Esophagus muscularis mucosa (tissue), 4 donors: Measurements from ENCODE around the gene KCNG1. TPM values are rescaled to one million over a fixed set of nuclear protein-coding genes. Genes with fewer than 3 reads are reported as not detected.

Experiments used
- DNase-seq: peaks from one replicate; pipeline ENCODE4 v3.0.0-alpha.2; 2017; ENCODE audit errors: extremely low spot score
- H3K27ac ChIP-seq, 4 donors: fragments of 200-600 bp; sonication (generic); replicated peaks in 1 of 4; 1 replicate in 3 of 4; 2 replicates in 1 of 4; pipeline ENCODE4 v1.5.1; 2016 to 2019; ENCODE audit warnings: mild to moderate bottlenecking in 1 of 4
- H3K27me3 ChIP-seq, 4 donors: fragments of 200-600 bp; sonication (generic); one replicate each; pipeline versions ENCODE4 v1.5.1 to v1.6.0; 2016 to 2019
- H3K36me3 ChIP-seq, 4 donors: fragments of 200-600 bp; sonication (generic); one replicate each; pipeline ENCODE4 v1.5.1; 2016 to 2019
- H3K4me1 ChIP-seq, 4 donors: fragments of 200-600 bp; sonication (generic); one replicate each; pipeline ENCODE4 v1.5.1; 2016 to 2019
- H3K4me3 ChIP-seq, 4 donors: fragments of 200-600 bp; sonication (generic); 1 replicate in 2 of 4; 2 replicates in 2 of 4; pipeline ENCODE4 v1.5.1; 2016 to 2019; ENCODE audit warnings: mild to moderate bottlenecking in 4 of 4, moderate library complexity in 1 of 4
- H3K9me3 ChIP-seq, 4 donors: fragments of 200-600 bp; sonication (generic); 1 replicate in 3 of 4; 2 replicates in 1 of 4; pipeline ENCODE4 v1.5.1; 2016 to 2019
- EP300 ChIP-seq: sonication (generic); formaldehyde crosslinking; IDR thresholded peaks from one replicate; pipeline ENCODE4 v1.6.1; 2017; ENCODE audit warnings: antibody characterized with exemption
- POLR2A ChIP-seq: fragments of 450-650 bp; IDR thresholded peaks from one replicate; pipeline ENCODE4 v1.6.1; 2017; ENCODE audit warnings: antibody characterized with exemption, moderate library complexity, mild to moderate bottlenecking, low read depth
- POLR2AphosphoS5 ChIP-seq, 2 donors: sonication (generic); formaldehyde crosslinking; IDR thresholded peaks; one replicate each; pipeline ENCODE4 v1.6.1; 2017; ENCODE audit warnings: antibody characterized with exemption in 2 of 2
- WGBS: methylation state at CpG from one replicate; pipeline ENCODE4 v1.1.5; 2018; 5-methylcytosine and 5-hydroxymethylcytosine counted together
- intact Hi-C: fragments of 100-400 bp; cut with DNase I; formaldehyde crosslinking; loops from one replicate; pipeline ENCODE4 v1.15.1; 2023
- total RNA-seq, 4 donors: library from RNA; depleted of rRNA; stranded (reverse); fragments of >200 nt; gene quantifications; one replicate each; pipeline versions ENCODE4 v1.1.0 to v1.2.1, GENCODE V29; 2016
- TF ChIP-seq, protein P1 (sequence below), 3 experiments: fragments of 200-600 bp in 2 of 3; fragments of 450-650 bp in 1 of 3; sonication (generic) in 2 of 3; IDR thresholded peaks; one replicate each; pipeline ENCODE4 v1.5.1; 2017 to 2019; ENCODE audit warnings: antibody characterized with exemption in 3 of 3, mild to moderate bottlenecking in 2 of 3, moderate library complexity in 1 of 3

The KCNG1 gene
- total RNA-seq, 4 donors from 2014 or later, result 0.42 to 2.2 (median 0.64) TPM

GRCh38 chr20:51036827-51037531 lies 14.1 kb upstream of the KCNG1 start:
- 89% methylated on average over 7 of the region's 7 CpGs for WGBS
- H3K4me3 ChIP-seq, result no peak overlapping the region
- H3K27ac ChIP-seq, result no peak overlapping the region
- no peaks in the 10 kb centered on the region for H3K36me3 ChIP-seq
- intact Hi-C loops, result no loop called here
- H3K27me3 ChIP-seq, result peaks cover 0 to 52% (median 0%) of the 10 kb centered on the region in 4 donors
- peaks cover 0 to 11% (median 0%) of the 10 kb centered on the region in 4 donors for H3K4me1 ChIP-seq
- TF ChIP-seq POLR2AphosphoS5 (IDR thresholded peaks at IDR 0.05) (no peak), POLR2A (no peak), EP300 (no peak)
- TF ChIP-seq, protein P1, sequence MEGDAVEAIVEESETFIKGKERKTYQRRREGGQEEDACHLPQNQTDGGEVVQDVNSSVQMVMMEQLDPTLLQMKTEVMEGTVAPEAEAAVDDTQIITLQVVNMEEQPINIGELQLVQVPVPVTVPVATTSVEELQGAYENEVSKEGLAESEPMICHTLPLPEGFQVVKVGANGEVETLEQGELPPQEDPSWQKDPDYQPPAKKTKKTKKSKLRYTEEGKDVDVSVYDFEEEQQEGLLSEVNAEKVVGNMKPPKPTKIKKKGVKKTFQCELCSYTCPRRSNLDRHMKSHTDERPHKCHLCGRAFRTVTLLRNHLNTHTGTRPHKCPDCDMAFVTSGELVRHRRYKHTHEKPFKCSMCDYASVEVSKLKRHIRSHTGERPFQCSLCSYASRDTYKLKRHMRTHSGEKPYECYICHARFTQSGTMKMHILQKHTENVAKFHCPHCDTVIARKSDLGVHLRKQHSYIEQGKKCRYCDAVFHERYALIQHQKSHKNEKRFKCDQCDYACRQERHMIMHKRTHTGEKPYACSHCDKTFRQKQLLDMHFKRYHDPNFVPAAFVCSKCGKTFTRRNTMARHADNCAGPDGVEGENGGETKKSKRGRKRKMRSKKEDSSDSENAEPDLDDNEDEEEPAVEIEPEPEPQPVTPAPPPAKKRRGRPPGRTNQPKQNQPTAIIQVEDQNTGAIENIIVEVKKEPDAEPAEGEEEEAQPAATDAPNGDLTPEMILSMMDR (IDR thresholded peaks at IDR 0.05), result no peak
- DNase-seq, result no peak
- no peaks in the 10 kb centered on the region for H3K9me3 ChIP-seq

GRCh38 chr20:51036226-51036625 lies 13.3 kb upstream of the KCNG1 start:
- TF ChIP-seq, protein P1 (IDR thresholded peaks at IDR 0.05), result no peak
- TF ChIP-seq POLR2AphosphoS5 (IDR thresholded peaks at IDR 0.05) (no peak), EP300 (no peak)
- WGBS, result 65% methylated on average over 4 of the region's 4 CpGs

DNA sequence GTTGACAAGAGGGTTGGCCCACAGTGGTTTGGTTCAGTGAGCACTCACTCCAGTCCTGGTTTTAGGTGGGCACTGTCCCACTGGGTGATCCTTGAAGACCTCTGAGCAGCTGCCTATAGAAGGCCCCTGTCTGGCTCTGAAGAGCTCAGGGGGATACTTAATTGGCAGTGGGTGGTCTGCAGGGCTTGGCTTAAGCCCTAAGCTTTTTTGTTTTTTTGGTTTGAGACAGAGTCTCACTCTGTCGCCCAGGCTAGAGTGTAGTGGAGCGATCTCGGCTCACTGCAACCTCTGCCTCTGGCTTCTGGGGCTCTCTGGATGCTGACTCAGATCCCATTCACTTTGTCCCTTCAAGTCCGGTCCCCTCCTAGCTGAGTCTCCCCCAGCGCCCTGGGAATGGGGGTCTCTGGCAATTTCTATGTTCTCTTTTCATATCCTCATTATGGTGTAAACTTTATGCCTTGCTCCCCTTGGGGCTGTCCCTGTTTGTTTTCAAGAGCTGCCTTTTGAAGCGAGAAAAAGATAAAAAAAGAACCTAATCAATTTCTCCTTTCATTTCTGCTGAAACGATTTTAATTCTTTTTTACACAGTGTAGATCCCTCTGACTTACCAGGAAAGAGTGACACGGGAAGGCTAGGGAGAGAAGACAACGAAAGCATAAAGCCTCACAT lies 12.2 kb upstream of the KCNG1 start:
- Histone ChIP-seq H3K9me3 (no peaks in the 10 kb centered on the region), H3K4me1 (peaks cover 0 to 21% (median 9%) of the 10 kb centered on the region in 4 donors), H3K27ac (no peak overlapping the region), H3K4me3 (no peak overlapping the region), H3K27me3 (peaks cover 0 to 52% (median 0%) of the 10 kb centered on the region in 4 donors), H3K36me3 (no peaks in the 10 kb centered on the region)
- TF ChIP-seq EP300, result no peak
- no peak for TF ChIP-seq POLR2AphosphoS5 (IDR thresholded peaks at IDR 0.05)
- TF ChIP-seq, protein P1 (IDR thresholded peaks at IDR 0.05), result no peak
- TF ChIP-seq POLR2A, result no peak
- intact Hi-C loops, result no loop called here
- WGBS, result 80% methylated on average over 9 of the region's 9 CpGs
- no peak for DNase-seq

More at GRCh38 chr20:51036226-51036625, 13.3 kb upstream of the KCNG1 start:
- H3K27ac ChIP-seq, result no peak overlapping the region
- H3K9me3 ChIP-seq, result no peaks in the 10 kb centered on the region
- intact Hi-C loops, result no loop called here
- no peak for DNase-seq
- no peak overlapping the region for H3K4me3 ChIP-seq
- H3K27me3 ChIP-seq, result peaks cover 0 to 56% (median 0%) of the 10 kb centered on the region in 4 donors
- peaks cover 0 to 11% (median 0%) of the 10 kb centered on the region in 4 donors for H3K4me1 ChIP-seq
- H3K36me3 ChIP-seq, result no peaks in the 10 kb centered on the region

- no peak for DNase-seq
- Histone ChIP-seq H3K36me3 (no peaks in the 10 kb centered on the region), H3K27ac (no peak overlapping the region), H3K4me1 (peaks cover 0 to 23% (median 10%) of the 10 kb centered on the region in 4 donors), H3K27me3 (peaks cover 0 to 53% (median 0%) of the 10 kb centered on the region in 4 donors), H3K9me3 (no peaks in the 10 kb centered on the region), H3K4me3 (no peak overlapping the region)
- WGBS, result 63% methylated on average over 2 of the region's 2 CpGs
- intact Hi-C loops, result no loop called here
- TF ChIP-seq POLR2A (no peak), EP300 (no peak), POLR2AphosphoS5 (IDR thresholded peaks at IDR 0.05) (no peak)
- TF ChIP-seq, protein P1 (IDR thresholded peaks at IDR 0.05), result no peak
Measured at GRCh38 chr20:51034476-51034875, 11.6 kb upstream of the KCNG1 start.
